NCI-H460 (cell line): ENCODE results near the gene PRKRIP1. TPM values are rescaled to one million over a fixed set of nuclear protein-coding genes. Genes with fewer than 3 reads are reported as not detected.
"Not testable (repeated sequence)": the region's sequence is repeated elsewhere in the genome, so short reads cannot be mapped to it uniquely, and the experiment has no call there.

Source experiments
- DNase-seq: peaks from one replicate; pipeline ENCODE4 v3.0.0-alpha.2; 2016; ENCODE audit warnings: low read depth; ENCODE audit errors: extremely low read depth
- polyA plus RNA-seq: library from polyadenylated mRNA; depleted of rRNA; stranded (reverse); fragments of >200 nt; gene quantifications from 2 replicates; pipeline ENCODE4 v1.2.3, GENCODE V29; 2014; cell fraction: nucleus; rRNA removed
- total RNA-seq: library from RNA; depleted of rRNA; stranded (reverse); fragments of >200 nt; shearing (Covaris generic); gene quantifications from 2 replicates; pipeline ENCODE4 v1.2.3, GENCODE V29; 2014; rRNA removed

Gene PRKRIP1, protein sequence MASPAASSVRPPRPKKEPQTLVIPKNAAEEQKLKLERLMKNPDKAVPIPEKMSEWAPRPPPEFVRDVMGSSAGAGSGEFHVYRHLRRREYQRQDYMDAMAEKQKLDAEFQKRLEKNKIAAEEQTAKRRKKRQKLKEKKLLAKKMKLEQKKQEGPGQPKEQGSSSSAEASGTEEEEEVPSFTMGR
- 14.6 and 17.4 TPM in 2 replicates for total RNA-seq
- 60.5 and 70.6 TPM in 2 replicates for polyA plus RNA-seq

GRCh38 chr7:102395873-102396709 lies at the start of gene PRKRIP1:
Gene PRKRIP1 (plus strand): TSS chr7:102396363. CDS start chr7:102396412, 49 bp downstream.
- peak; percentile 82 for DNase-seq

GRCh38 chr7:102346983-102347382 lies 49.2 kb upstream of the PRKRIP1 start:
- DNase-seq: not testable (repeated sequence)

DNA sequence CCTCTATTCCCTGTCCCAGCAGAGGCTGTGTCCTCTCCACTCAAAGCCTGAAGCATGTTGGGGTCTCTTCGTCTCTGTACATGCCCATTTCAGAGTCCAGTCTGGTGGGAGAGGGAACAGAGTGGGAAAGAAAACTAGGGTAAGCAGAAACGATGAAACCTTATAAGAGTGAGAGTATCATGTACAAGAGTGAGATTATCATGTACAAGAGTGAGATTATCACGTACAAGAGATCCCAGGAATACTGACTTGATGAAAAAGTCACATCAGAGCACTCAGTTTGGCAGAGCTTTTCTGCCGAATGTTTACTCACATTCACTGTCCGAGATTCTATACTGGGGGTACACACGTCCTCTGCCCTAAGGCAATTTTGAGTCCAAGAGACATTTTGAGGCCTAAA lies 39.8 kb upstream of the PRKRIP1 start, which contains the start of gene SPDYE6:
SPDYE6 (minus strand) TSS at position 101 of the 400 bp plus-strand sequence. CDS start 421 bp downstream, outside the sequence.
- DNase-seq: not testable (repeated sequence)

DNA sequence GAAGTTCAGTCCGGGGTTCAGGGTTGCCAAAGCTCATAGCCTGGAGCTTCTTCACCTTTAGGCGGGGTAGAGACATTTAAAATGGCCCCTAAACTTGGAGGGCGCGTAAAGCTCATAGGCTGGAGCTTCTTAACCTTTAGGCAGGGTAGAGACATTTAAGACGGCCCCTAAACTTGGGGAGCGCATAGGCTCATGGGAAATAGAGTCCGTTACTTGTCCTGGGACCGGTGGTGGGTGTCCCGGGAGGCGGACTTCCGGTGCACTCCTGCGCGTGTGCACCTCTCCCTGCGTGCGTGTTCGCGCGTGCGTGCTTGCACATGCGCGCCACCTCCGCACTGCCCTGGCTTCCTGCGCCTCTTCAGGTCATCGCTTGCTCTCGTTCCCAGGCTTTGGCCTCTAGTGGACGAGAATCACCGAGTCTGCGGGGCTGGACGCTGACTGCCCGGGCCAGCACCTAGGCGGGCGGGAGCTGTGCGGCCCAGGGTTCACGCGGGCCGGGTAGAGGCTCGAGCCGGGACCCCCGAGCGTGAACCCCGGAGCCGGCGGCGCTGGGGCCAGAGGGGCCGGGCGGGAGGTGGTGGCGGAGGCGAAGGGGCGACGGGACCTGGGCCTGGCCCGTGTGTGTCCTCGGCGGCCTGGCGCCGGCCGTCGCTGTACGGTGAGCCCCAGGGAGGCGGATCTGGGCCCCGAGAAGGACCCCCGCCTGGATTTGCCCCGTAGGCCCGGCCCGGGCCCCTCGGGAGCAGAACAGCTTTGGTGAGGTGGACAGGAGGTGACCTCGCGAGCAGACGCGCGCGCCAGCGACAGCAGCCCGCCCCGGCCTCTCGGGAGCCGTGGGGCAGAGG lies 32.4 kb upstream of the PRKRIP1 start:
- peak; percentile 99 for DNase-seq

DNA sequence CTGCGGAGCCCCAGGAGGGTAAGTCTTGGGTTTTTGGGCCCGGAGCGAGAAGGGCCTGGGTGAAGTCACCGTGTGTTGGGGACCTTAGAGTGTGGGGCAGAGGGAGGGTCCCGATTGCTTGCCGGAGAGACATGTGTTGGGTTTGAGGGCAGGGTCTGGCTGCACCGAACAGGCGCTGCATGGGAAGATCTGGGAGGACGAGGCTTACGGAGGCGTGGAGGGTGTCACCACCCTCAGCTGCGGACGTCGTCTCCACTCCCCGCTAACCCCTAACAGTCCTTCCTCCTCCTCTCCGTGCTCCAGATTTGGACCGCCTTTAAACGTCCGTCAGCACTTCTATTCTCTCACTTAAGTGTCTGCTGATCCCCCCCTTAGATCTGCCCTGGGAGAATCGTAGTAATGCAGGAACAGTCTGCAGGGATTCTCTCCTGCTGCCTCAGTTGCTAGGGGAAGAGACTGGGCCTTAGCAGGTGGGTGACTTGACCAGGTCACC lies 31.7 kb upstream of the PRKRIP1 start:
- not testable (repeated sequence) for DNase-seq

DNA sequence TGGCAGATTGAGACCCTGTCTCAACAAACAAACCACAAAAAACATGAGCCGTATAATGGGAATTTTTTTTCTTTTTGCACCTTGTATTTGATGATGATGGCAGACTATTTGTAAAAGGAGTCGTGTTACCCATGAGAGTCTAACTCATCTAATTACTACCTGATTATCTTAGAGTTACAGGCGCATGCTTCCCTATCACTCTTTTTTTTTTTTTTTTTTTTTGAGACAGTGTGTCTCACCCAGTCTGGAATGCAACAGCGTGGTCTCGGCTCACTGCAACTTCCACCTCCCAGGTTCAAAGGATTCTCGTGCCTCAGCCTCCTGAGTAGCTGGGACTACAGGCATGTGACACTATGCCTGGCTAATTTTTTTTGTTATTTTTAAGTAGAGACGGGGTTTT lies 30.8 kb upstream of the PRKRIP1 start:
- DNase-seq: not testable (repeated sequence)

- DNase-seq: not testable (repeated sequence)
These were observed 26.1 kb upstream of the PRKRIP1 start for GRCh38 chr7:102370038-102370437.

DNA sequence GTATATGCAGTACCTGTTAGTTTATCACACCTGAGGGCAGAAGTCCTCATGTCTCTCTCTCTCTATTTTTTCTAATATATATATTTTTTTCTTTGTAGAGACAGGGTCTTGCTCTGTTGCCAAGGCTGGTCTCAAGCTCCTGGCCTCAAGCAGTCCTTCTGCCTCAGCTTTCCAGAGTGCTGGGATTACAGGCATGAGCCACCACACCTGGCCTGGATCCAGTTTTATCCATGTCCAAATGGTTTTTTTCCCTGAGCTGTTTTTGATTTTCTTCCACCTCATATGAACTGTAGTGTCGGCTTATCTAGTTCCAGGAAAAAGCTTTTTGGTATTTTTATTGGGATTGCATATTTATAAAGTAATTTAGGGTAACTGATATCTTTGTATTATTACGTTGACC lies 23.4 kb upstream of the PRKRIP1 start:
- DNase-seq: not testable (repeated sequence)

DNA sequence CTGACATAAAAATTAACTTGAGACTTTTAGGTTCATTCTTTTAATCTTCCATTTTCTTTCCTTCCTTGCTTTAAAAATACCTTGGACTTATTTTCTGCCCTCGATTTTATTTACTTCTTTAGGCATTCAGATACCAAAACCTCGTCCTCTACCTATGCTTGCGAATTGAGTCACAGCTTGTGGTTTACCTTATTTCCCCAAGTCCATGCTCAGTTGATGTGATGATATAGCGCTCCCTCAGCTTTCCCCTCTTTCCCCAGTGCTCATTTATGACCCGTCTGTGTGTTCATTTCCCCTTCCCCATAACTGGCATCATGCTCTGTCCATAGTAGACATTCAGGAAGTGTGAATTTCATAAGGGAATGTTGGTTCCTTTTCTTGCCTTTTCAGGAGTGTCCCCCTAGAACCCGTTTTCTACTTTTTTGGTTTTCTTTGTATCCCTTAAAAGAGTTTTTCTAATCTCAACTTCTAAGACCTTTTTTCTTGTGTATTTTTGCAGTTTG lies 19.1 kb upstream of the PRKRIP1 start:
- DNase-seq: no peak

- DNase-seq: not testable (repeated sequence)
These were observed 15.3 kb upstream of the PRKRIP1 start for GRCh38 chr7:102380837-102381236.

- not testable (repeated sequence) for DNase-seq
These were observed 14.3 kb upstream of the PRKRIP1 start for GRCh38 chr7:102381696-102382425.

DNA sequence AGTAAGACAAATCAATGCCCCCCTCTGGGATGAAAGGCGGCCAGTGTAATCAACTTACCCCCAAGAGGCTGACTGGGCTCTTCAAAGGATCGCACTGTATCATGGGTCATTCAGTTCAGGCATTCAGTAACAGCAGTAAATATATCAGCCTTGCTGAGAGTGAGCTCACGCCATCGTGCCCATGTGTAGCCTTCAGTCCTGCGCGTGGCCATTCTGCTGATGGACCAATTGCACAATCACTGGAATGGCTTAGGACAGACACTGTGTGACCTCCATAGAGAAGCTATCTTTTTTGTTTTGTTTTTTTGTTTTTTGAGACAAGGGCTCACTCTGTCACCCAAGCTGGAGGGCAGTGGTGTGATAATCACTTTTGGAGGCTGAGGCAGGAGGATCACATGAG lies 9.1 kb upstream of the PRKRIP1 start:
- no peak for DNase-seq

GRCh38 chr7:102389810-102390209 lies 6.4 kb upstream of the PRKRIP1 start:
- DNase-seq: no peak

- peak; percentile 83 for DNase-seq
These were observed 5.3 kb upstream of the PRKRIP1 start for GRCh38 chr7:102390697-102391484.

- DNase-seq: no peak
These were observed 3.8 kb upstream of the PRKRIP1 start for GRCh38 chr7:102392330-102392729.

DNA sequence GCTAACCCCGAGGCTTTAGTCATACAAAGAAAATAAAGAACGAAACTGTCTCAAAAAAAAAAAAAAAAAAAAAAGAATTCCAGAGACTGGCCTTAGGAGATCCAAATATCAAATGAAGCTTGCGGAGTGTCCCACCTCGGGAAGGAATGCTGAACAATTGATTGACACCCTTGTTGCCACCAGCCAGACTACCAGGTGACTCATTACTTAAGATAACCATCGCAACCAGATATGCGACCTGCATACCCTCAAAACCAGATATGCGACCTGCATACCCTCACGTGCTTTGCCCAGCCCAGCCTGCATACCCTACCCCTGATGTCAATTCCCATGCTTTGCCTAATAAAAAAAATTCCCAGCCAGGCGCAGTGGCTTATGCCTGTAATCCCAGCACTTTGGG lies 2.7 kb upstream of the PRKRIP1 start:
- no peak for DNase-seq

DNA sequence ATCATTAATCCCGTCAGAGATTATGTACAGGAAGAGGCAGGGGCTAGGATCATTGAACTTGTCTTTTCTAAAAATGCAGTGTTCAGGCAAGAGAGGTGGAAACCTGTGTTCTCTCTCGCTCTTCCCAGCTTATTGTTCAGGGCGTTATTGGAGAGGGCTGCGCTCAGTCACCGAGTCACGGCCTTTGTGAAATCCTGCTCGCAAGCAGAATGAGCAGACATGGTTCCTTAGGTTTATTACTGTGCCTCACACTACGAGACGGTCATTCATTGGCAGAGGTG lies 631 bp upstream of the PRKRIP1 start:
- DNase-seq: no peak

DNA sequence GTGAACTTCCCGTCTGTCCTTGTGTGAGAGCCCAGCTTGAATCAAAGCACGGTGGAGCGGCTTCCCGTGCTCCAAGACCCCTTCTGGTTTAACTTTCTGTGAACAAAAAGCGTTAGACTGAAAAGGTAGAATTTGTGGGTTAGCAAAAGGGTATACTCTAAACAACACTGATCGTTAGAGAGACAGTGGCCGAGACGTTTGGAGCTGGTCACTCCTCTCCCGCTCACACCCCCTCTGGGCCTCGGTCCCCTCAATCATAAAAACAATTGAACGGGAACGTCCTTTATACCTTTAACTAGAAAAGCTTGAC lies 502 bp downstream of the PRKRIP1 start:
- DNase-seq: no peak

GRCh38 chr7:102398543-102398942 lies 2.4 kb downstream of the PRKRIP1 start:
- no peak for DNase-seq
